ENCODE results near the gene AKAP6.

Gene AKAP6, protein sequence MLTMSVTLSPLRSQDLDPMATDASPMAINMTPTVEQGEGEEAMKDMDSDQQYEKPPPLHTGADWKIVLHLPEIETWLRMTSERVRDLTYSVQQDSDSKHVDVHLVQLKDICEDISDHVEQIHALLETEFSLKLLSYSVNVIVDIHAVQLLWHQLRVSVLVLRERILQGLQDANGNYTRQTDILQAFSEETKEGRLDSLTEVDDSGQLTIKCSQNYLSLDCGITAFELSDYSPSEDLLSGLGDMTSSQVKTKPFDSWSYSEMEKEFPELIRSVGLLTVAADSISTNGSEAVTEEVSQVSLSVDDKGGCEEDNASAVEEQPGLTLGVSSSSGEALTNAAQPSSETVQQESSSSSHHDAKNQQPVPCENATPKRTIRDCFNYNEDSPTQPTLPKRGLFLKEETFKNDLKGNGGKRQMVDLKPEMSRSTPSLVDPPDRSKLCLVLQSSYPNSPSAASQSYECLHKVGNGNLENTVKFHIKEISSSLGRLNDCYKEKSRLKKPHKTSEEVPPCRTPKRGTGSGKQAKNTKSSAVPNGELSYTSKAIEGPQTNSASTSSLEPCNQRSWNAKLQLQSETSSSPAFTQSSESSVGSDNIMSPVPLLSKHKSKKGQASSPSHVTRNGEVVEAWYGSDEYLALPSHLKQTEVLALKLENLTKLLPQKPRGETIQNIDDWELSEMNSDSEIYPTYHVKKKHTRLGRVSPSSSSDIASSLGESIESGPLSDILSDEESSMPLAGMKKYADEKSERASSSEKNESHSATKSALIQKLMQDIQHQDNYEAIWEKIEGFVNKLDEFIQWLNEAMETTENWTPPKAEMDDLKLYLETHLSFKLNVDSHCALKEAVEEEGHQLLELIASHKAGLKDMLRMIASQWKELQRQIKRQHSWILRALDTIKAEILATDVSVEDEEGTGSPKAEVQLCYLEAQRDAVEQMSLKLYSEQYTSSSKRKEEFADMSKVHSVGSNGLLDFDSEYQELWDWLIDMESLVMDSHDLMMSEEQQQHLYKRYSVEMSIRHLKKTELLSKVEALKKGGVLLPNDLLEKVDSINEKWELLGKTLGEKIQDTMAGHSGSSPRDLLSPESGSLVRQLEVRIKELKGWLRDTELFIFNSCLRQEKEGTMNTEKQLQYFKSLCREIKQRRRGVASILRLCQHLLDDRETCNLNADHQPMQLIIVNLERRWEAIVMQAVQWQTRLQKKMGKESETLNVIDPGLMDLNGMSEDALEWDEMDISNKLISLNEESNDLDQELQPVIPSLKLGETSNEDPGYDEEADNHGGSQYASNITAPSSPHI (N-terminal part only)

GRCh38 chr14:32329146-32329545, at the start of gene AKAP6:
TSS of gene AKAP6 (plus strand) at chr14:32329298. CDS start at chr14:32433494, 104,196 bp downstream.
- no peak for DNase-seq

DNA sequence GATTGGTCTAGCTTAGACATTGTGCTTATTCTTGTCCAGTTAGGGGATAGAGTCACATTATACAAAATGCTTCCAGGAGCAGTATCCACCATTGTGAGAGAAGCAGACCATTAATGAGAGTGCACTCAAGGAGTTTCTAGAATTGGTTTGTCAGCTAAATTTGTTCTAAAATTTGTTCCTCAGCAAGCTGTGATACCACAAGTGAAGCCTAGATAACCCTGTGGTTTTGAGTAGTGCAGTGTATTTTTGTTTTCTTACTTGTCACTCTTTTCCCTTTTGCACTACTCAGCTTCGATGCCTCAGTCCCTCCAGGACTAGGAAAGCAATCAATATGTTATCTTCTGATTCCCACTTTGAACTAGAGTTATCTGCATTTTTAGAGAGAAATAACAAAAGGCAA, 42.5 kb upstream of the AKAP6 start:
- no peak for DNase-seq

DNA sequence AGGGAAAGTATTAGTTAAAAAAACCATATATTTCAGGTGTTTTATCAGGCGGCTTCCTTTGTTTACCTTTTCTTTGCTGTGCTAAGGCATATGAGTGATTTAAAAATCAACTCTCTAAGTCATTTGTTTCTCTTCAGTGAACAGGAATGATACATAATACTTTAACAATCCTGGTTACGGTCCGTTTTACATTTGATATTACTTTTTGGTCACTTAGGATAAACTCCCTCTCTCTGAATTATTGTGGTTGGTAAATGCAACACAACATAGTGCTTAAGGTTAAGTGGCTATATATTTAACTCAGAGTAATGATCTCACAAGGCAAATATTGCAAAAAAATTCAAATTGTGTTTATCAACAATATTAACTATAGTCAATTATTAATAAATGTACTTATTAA, 32.7 kb upstream of the AKAP6 start:
- DNase-seq, result no peak

DNA sequence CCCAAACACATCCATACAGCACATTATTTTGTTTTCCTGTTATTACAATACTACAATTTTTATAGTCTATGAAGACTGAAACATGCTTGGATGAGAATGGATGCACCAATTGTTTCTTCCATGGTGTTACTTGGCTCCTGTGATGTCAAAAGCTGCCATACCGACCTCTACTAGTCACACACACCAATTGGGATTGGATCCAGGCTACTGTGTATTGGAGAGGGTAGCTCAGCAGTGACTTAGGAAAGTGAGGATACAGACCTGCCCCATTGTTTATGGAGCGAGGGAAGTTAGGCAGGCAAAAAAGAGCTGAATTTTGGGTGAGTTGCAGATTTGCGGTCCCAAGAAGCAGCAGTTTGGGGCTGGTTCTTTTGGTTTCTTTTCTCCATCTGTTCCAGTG, 30.8 kb upstream of the AKAP6 start:
- DNase-seq, result no peak

- DNase-seq, result no peak
These were observed 29.0 kb upstream of the AKAP6 start for GRCh38 chr14:32300136-32300535.

GRCh38 chr14:32303865-32304264, 25.2 kb upstream of the AKAP6 start:
- no peak for DNase-seq

GRCh38 chr14:32304296-32304695, 24.8 kb upstream of the AKAP6 start:
- DNase-seq, result no peak

DNA sequence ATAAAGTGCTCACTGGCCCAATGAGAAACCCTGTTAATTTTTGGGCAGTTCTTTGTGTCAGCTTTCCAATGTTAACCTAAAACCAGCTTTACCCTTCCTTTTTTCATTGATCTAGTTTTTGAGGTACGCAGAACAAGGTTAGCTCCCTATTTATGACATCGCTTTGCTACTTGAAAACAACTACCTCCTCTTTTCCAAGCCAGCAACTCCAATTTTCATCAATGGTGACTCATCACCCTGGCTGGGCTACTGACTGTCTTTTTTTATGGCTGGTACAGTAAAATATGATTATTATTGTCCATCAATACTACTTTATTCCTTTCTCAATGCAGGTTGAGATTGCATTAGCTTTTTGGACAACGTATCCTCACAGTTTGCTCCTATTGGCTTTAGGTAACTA, 22.5 kb upstream of the AKAP6 start:
- DNase-seq, result no peak

GRCh38 chr14:32307881-32308582, 21.1 kb upstream of the AKAP6 start:
- no peak for DNase-seq

DNA sequence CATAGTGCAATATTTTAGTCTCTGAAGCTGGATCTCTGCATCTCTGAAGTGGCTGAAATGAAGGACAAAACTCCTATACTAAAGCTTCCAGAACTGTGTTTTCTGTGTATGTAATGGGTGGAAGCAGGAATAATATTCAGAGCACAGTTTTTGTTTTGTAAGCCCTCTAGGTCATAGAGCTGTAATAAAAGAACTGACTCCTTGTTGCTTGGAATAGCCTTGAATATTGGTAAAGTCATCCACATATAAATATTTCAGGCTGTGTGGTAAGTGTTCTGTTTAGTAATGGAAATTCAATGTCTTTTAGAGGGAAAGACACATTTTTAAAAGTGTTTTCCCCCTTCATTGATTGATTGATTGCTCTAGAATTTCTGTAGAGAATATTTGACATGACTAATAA, 18.2 kb upstream of the AKAP6 start:
- no peak for DNase-seq

GRCh38 chr14:32311294-32312009, 17.6 kb upstream of the AKAP6 start:
- DNase-seq, result no peak

GRCh38 chr14:32312010-32312331, 17.1 kb upstream of the AKAP6 start:
- no peak for DNase-seq

DNA sequence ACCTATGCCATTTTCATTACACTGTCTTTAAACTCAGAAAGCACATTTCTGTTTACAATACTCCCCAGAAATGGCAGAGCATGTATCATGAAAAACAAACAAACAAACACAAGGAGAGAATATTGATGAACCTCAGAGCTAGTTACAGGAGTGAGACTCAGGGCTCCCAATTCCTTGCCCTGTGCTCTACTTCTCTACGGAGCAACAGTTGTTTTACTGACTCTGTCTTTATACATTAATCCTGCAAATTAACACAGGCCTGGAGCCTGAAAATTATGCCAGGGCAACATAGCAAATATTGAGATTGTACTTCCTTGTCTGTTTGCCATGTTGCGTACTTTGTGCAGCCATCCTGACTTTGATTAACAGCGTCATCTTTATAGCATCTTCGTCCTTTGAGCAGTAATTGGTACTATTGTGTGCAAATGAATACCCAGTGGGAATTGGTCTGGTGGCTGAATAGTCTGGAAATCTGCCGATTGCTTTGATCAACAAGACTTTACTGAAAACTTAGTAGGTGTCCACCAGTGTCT, 15.2 kb upstream of the AKAP6 start:
- DNase-seq, result no peak

- DNase-seq, result no peak
These were observed 10.9 kb upstream of the AKAP6 start for GRCh38 chr14:32318087-32318795.

DNA sequence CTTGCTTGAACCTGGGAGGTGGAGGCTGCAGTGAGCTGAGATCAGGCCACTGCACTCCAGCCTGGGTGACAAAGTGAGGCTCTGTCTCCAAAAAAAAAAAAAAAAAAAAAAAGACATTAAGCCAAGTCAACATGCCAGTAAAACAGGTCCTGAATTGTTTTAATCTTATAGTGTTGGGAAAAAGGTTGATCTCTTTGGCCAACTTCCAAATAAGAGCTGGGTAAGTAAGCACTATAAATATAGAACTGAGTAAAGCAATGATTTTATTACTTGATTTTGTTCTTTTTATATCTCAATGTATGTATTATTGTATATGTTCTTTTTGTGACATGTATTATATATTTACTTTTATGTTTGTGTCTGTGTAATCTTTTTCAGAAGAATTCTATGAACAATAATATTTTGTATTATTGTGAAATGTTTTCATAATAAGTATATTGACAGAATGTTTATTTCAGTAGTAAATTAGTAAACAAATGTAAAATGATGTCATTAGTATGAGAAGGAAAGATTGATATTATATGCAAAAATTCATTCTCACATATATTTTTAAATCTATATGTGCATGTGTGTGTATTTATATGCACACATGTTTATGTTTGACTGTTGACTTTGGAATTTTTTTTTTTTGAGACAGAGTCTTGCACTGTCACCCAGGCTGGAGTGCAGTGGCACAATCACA, 9.6 kb upstream of the AKAP6 start:
- no peak for DNase-seq

DNA sequence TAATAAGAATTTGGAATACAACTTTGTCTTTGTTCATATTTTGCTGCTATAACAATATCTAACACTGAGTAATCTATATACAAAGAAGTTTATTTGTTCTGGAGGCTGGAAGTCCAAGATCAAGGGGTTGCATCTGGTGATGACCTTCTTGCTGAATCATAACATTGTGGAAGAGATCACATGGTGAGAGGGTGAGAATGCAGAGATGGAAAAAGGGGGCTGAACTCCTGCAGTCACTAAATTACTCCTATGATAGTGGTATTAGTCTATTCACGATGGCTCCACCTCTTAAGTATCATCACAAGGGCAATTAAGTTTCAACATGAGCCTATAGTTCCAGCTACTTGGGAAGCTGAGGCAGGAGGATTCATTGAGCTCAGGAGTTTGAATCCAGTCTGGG, 4.5 kb upstream of the AKAP6 start:
- DNase-seq, result no peak

GRCh38 chr14:32327255-32327961, 1.7 kb upstream of the AKAP6 start:
- DNase-seq, result no peak

DNA sequence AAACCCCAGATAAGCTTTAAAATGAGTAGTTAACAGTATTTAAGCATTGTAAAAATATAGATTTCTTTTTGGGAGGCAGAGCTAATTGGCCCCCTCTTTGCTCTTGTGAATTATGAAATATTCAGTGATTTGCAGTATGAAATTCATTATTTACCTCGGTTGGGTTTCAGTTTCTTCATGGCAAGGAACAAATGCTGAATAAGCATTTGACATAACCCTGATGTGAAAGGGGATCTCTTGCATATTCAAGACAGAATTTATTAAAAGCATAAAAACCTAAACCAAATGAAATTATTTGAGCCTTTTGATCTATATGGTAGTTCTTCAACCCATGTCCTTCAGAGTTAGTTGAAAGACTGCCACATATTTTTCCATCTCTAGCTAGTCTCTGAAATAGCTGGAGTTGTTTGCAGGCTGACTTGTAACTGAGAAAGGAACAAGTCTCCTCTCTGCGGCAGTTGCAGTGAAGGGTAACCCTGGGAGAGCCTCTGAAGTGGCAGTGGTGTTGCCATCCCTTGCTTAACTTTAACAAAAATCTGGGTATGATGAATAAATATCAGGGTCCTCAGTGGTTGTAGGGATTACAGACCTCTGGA, 690 bp downstream of the AKAP6 start:
- DNase-seq, result no peak

- DNase-seq, result no peak
These were observed 1.4 kb downstream of the AKAP6 start for GRCh38 chr14:32330351-32331111.
